ENCODE data around the gene RPS15.

The RPS15 gene

DNA sequence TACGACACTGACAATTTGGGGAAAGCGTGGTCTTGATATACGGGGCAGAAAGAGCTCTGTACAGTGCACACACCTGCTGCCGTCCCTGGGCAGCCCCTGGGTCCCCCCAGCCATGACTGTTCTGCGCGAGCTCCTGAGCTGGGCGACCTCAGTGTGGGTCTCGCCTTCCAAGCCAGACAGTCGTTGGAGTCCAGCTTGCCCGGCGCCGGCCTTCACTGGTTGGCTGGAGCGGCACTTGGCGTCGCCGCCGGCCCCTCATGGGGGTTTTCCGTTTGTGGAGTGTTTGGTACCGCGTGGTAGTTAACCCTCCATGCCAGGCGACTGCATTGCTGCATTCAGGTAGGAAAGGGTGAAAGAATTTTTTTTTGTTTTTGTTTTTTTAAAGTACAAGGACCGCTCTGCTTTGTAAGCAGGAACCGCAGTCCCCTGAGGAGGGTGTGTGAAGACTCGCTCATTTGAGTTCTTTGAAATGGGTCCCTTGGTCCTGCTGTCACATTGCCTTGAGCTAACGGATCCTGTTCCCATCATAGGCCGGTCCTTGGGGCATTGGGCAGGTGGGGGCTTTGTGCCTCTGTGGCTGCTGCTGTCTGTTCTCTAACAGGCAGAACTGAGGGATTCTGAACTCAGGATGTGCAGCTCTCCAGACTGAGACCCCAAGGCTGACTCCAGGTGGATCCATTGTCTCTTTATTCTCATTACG lies 10.8 kb upstream of the RPS15 start:
- TF ChIP-seq, protein P1, sequence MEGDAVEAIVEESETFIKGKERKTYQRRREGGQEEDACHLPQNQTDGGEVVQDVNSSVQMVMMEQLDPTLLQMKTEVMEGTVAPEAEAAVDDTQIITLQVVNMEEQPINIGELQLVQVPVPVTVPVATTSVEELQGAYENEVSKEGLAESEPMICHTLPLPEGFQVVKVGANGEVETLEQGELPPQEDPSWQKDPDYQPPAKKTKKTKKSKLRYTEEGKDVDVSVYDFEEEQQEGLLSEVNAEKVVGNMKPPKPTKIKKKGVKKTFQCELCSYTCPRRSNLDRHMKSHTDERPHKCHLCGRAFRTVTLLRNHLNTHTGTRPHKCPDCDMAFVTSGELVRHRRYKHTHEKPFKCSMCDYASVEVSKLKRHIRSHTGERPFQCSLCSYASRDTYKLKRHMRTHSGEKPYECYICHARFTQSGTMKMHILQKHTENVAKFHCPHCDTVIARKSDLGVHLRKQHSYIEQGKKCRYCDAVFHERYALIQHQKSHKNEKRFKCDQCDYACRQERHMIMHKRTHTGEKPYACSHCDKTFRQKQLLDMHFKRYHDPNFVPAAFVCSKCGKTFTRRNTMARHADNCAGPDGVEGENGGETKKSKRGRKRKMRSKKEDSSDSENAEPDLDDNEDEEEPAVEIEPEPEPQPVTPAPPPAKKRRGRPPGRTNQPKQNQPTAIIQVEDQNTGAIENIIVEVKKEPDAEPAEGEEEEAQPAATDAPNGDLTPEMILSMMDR (IDR thresholded peaks at IDR 0.05; ENCODE audit: low read depth, low read length): no peak
- H3K4me3 ChIP-seq (ENCODE audit: low read depth, low read length): no peak overlapping the region

DNA sequence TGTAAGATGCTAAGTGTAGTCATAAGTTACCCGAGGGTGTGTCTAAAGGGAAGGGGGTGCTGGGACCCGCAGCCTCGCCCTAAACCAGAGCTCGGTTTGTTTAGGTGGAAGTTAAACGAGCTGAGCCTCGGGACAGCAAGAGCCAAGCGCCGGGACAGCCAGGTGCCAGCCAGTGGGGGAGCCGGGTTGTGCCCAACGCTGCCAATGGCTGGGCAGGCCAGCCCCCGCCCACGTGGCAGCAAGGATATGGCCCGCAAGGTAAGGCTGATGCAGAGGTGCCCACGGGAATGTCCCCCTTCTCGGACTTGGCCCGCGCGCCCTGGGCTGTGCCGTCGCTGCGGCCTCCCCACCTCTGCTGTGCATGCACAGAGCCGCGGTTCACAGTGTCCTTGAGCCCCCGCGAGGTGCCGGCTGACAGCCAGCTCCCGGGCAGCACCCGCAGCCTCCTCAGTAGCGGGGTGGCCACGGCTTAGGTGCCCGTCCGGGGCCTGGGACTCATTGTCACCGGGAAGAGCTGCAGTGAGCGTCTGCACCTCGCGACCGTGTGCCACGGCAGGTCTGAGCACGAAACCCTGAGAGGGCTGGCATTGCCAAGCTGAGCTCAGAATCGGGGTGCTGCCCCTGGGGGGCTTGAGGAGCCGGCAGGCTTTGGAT lies 9.3 kb upstream of the RPS15 start:
- TF ChIP-seq, protein P1 (IDR thresholded peaks at IDR 0.05; ENCODE audit: low read depth, low read length): no peak
- no peak overlapping the region for H3K4me3 ChIP-seq (ENCODE audit: low read depth, low read length)

DNA sequence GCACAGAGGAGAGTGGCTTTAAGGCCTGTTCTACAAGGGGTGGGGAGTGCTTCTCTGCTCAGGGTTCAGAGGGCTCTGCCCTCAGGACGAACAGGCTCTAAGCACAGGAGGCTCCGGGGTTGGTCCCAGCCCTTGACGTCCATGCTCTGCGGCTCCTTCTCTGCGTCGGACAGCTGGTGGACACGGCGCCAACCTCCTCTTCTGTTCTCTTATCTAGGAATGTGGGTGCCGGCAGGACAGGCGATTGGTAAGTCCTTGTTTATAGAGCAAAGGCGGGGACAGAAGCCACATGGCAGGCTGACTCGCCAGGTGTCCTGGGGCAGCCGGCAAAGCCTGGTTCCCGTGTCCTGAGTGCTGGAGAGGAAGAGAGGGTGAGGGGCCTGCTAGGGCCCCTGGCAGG lies 8.4 kb upstream of the RPS15 start:
- H3K4me3 ChIP-seq (ENCODE audit: low read depth, low read length): no peak overlapping the region
- TF ChIP-seq, protein P1 (IDR thresholded peaks at IDR 0.05; ENCODE audit: low read depth, low read length): no peak

DNA sequence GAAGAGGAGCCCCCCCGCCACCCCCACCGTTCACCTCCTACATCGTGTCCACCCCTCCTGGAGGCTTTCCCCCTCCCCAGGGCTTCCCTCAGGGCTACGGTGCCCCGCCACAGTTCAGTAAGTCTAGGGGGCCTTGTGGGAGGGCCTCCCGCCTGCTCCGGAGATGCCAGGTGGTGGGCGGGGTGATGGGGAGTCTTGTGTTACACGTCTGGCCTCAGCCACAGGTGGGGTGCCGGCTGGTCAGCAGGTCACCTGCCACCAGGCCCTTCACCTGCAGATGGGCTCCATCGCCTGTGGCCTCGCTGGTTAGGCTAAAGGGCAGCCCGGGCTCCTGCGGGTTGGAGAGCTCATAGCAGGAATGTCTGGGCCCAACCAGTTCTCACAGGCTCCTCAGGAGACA lies 8.0 kb upstream of the RPS15 start:
- no peak overlapping the region for H3K4me3 ChIP-seq (ENCODE audit: low read depth, low read length)
- TF ChIP-seq, protein P1 (IDR thresholded peaks at IDR 0.05; ENCODE audit: low read depth, low read length): no peak

DNA sequence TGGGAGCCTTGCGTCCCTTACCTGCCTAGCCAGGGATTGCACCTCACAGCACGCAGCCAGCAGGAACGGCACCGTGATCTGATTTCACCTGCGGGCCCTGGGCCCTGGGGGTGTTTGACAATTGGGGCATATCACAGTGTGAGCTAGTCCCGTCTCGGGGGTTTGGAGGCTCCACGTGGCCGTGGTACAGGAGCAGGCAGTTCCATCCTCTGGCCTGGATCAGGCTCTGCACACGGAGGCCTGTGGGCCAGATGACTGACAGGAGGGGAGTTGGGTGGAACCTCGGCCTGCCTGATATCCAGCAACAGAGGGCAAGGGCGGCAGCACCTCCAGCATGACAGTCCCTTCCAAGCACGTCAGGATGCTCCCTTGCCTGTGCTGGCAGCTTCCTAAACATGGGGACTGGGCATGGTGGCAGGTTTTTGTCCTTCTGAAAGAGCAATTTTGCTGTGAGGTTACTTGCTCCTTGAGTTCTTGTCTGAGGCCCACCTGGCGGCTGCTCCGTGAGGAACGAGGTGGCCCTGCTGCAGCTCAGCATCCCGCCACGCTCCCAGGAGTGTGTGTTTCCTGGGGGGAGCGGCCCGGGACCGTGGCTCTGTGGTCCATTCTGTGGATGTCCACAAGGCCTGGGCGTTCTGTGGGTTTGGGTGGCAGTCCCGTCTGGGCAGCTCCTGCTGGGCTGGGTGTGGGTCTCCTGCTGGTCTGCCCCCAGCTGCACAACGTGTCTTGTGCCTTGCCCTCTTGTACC lies 6.3 kb upstream of the RPS15 start:
- no peak overlapping the region for H3K4me3 ChIP-seq (ENCODE audit: low read depth, low read length)
- TF ChIP-seq, protein P1 (IDR thresholded peaks at IDR 0.05; ENCODE audit: low read depth, low read length): no peak

DNA sequence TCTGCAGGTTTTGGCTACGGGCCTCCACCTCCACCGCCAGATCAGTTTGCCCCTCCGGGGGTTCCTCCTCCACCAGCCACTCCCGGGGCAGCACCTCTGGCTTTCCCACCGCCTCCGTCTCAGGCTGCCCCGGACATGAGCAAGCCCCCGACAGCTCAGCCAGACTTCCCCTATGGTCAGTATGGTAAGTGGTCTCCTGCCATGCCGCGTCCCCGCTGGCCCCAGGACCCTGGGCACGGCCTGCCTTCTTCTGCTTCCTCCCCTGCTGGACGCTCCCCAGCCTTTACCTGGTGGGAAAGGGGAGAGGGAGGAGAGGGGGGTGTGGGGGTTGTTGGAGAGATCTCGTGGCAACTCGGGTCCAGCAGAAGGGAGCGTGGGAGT lies 5.7 kb upstream of the RPS15 start:
- H3K4me3 ChIP-seq (ENCODE audit: low read depth, low read length): no peak overlapping the region
- TF ChIP-seq, protein P1 (IDR thresholded peaks at IDR 0.05; ENCODE audit: low read depth, low read length): no peak

Measured in WI38 (cell line).